IMR-90 (cell line): Measurements from ENCODE around the gene SP3.

Experiments
- CEBPB ChIP-seq: IDR thresholded peaks from 2 replicates; pipeline ENCODE4 v1.6.1; 2012; ENCODE audit warnings: low read depth, low read length, improper control_type of control experiment
- CHD1 ChIP-seq: IDR thresholded peaks from 2 replicates; pipeline ENCODE4 v1.6.1; 2012; ENCODE audit warnings: low read depth, low read length, improper control_type of control experiment
- MXI1 ChIP-seq: IDR thresholded peaks from 2 replicates; pipeline ENCODE4 v1.6.1; 2012; ENCODE audit warnings: low read depth, mild to moderate bottlenecking, low read length, moderate library complexity, borderline replicate concordance
- NFE2L2 ChIP-seq: fragments of 150-350 bp; IDR thresholded peaks from 2 replicates; pipeline ENCODE4 v1.6.1; 2016; ENCODE audit warnings: low read depth, mild to moderate bottlenecking, low read length
- POLR2A ChIP-seq: IDR thresholded peaks from 2 replicates; pipeline ENCODE4 v1.6.1; 2012; ENCODE audit warnings: mild to moderate bottlenecking, low read depth, low read length
- SMC3 ChIP-seq: fragments of 150-350 bp; IDR thresholded peaks from 2 replicates; pipeline ENCODE4 v1.6.1; 2016; ENCODE audit warnings: low read depth, mild to moderate bottlenecking, antibody characterized with exemption, low read length, moderate library complexity
- TF ChIP-seq, protein P1 (sequence below): conservative IDR thresholded peaks from 2 replicates; pipeline ENCODE4 v1.5.1; 2012; ENCODE audit warnings: mild to moderate bottlenecking, low read depth, low read length, improper control_type of control experiment

DNA sequence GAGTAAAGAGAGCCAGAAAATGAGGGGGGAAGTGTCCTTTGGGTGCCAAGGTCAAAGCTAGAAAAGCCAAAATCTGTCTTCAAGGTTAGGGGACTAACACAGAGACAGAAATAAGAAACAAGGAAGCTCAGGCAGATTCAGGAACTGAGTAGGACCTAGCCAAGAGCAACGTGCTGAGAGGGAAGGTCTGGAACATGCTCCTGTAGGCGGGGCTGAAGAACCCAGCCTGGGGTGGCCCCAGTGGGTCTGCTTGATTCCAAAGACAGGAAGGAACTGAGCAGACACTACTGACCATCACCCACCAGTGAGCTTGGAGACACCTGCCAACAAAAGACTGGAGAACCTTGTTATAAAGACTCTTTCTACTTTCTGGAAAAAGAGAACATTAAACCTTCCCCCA is 105.1 kb downstream of the SP3 start:
- TF ChIP-seq, protein P1, sequence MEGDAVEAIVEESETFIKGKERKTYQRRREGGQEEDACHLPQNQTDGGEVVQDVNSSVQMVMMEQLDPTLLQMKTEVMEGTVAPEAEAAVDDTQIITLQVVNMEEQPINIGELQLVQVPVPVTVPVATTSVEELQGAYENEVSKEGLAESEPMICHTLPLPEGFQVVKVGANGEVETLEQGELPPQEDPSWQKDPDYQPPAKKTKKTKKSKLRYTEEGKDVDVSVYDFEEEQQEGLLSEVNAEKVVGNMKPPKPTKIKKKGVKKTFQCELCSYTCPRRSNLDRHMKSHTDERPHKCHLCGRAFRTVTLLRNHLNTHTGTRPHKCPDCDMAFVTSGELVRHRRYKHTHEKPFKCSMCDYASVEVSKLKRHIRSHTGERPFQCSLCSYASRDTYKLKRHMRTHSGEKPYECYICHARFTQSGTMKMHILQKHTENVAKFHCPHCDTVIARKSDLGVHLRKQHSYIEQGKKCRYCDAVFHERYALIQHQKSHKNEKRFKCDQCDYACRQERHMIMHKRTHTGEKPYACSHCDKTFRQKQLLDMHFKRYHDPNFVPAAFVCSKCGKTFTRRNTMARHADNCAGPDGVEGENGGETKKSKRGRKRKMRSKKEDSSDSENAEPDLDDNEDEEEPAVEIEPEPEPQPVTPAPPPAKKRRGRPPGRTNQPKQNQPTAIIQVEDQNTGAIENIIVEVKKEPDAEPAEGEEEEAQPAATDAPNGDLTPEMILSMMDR = no peak
- TF ChIP-seq NFE2L2 (no peak), CEBPB (no peak), CHD1 (no peak), POLR2A (no peak), SMC3 (no peak), MXI1 (no peak)
